Activated naive CD4-positive, alpha-beta T cell treated with anti-CD3 and anti-CD28 coated beads, Interleukin-2, amount 50 U/mL, for 24 hours (primary cell): ENCODE results near the gene SEMG1.
A peak's percentile ranks its signal among the peaks of the same experiment; 100 is the strongest.

ENCODE experiments used
- H3K27ac Mint-ChIP-seq: one replicate; pipeline ENCODE4 v1.8.0; 2021; ENCODE audit warnings: mild to moderate bottlenecking, mixed read lengths
- H3K27me3 Mint-ChIP-seq: one replicate; pipeline ENCODE4 v1.8.0; 2021; ENCODE audit warnings: mixed read lengths
- H3K36me3 Mint-ChIP-seq: one replicate; pipeline ENCODE4 v1.8.0; 2021; ENCODE audit warnings: mixed read lengths
- H3K4me1 Mint-ChIP-seq: one replicate; pipeline ENCODE4 v1.8.0; 2021; ENCODE audit warnings: mixed read lengths
- H3K4me3 Mint-ChIP-seq: one replicate; pipeline ENCODE4 v1.8.0; 2021; ENCODE audit warnings: mild to moderate bottlenecking, mixed read lengths
- H3K9me3 Mint-ChIP-seq: one replicate; pipeline ENCODE4 v1.8.0; 2021; ENCODE audit warnings: mixed read lengths

Gene SEMG1

DNA sequence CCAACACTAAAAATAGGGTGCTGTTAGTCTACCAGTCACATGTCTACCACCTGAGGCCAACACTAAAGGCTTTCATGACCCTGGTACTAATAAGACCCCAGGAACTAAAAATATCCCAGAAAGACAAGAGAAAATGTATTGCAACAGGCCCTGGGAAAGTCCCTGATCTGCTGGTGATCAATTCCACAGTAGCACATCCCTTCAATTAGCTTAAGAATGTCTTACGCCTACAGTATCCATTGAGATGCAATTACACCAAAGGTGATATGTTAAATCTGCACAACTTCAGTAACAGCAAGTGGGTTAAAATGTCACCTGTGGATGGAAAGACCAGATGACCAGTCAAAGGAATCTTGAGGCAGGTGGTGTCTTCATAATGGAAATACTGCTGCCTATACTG, 3.1 kb downstream of the SEMG1 start:
- no peaks in the 10 kb centered on the region for H3K36me3 Mint-ChIP-seq
- H3K27ac Mint-ChIP-seq = no peak overlapping the region
- no peak overlapping the region for H3K4me3 Mint-ChIP-seq
- H3K9me3 Mint-ChIP-seq = no peaks in the 10 kb centered on the region
- H3K27me3 Mint-ChIP-seq = peaks cover 26% of the 10 kb centered on the region
- no peaks in the 10 kb centered on the region for H3K4me1 Mint-ChIP-seq

DNA sequence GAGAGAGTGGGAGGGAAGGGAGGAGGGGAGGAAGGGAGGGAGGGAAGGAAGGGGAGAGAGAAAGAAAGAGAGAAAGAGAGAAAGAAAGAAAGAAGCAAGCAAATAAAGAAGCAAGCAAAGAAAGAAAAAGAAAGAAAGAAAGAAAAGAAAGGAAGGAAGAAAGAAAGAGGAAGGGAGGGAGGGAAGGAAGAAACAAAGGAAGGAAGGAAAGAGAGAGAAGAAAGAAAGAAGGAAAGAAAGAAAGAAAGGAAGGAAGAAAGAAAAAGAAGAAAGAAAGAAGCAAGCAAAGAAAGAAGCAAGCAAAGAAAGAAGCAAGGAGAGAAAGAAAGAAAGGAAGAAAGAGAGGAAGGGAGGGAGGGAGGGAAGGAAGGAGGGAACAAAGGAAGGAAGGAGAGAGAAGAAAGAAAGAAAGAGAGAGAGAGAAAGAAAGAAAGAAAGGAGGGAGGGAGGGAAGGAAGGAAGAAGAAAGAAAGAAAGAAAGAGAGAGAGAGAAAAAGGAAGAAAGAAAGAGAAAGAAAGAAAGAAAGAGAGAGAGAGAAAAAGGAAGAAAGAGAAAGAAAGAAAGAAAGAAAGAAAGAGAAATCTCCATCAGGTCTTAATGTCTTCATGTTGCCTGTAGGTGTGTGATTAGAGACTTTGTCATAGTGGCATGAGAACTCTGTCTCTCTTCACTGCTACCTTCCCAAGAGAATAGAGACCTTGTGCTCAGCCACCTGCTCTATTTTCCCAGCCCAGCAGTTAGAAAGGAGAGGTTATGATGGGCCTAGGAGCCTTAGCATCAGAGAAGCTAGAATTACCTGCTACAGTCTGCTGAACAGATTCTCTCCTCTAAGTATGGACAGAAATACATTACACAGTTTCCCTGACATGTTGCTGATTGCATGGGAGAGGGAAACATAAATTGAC, 5.0 kb downstream of the SEMG1 start:
- Mint-ChIP-seq H3K9me3 (no peaks in the 10 kb centered on the region), H3K4me3 (no peak overlapping the region), H3K36me3 (no peaks in the 10 kb centered on the region), H3K27me3 (peaks cover 20% of the 10 kb centered on the region), H3K27ac (peak overlapping the region; percentile 4), H3K4me1 (no peaks in the 10 kb centered on the region)

DNA sequence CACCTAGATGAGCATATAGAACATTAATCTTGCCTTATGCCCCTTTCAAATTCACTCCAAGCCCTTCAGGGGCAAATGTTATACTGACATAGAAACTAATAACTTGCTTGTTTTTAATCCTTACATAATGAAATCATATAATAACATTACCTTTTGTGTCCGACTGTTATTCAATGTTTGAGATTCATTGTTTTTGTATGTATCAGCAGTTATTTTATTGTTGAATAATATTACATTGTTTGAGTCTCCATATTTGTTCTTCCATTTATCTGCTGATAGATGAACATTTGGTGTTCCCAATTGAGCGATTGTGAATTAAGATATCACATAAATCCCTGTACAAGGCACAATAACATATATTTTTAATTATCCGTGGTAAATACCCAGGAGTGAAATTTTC, 6.0 kb downstream of the SEMG1 start:
- peaks cover 22% of the 10 kb centered on the region for H3K27me3 Mint-ChIP-seq
- no peaks in the 10 kb centered on the region for H3K36me3 Mint-ChIP-seq
- no peak overlapping the region for H3K27ac Mint-ChIP-seq
- H3K4me3 Mint-ChIP-seq = no peak overlapping the region
- H3K4me1 Mint-ChIP-seq = no peaks in the 10 kb centered on the region
- no peaks in the 10 kb centered on the region for H3K9me3 Mint-ChIP-seq

DNA sequence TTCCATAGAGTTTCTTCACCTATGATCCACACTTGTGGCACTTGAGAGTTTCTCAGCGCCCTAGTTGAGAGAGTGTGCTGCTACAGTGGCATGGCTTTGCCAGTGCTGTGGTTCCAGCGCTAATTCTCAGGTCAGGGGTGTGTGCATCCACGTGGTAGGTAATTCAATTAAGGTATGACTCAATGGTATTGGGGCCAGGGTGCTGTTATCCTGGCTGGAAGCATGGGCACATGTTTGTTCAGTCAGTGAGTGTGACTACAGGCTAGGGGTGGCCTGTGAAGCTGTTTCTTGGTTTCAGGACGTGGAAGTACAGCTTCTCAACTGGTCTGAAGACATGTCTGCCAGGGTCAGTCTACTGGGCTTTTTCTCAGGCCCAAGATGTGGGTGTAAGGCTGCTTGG, 11.3 kb downstream of the SEMG1 start:
- Mint-ChIP-seq H3K27ac (no peak overlapping the region), H3K9me3 (no peaks in the 10 kb centered on the region), H3K4me3 (no peak overlapping the region), H3K4me1 (no peaks in the 10 kb centered on the region), H3K36me3 (no peaks in the 10 kb centered on the region), H3K27me3 (peaks cover 44% of the 10 kb centered on the region)

DNA sequence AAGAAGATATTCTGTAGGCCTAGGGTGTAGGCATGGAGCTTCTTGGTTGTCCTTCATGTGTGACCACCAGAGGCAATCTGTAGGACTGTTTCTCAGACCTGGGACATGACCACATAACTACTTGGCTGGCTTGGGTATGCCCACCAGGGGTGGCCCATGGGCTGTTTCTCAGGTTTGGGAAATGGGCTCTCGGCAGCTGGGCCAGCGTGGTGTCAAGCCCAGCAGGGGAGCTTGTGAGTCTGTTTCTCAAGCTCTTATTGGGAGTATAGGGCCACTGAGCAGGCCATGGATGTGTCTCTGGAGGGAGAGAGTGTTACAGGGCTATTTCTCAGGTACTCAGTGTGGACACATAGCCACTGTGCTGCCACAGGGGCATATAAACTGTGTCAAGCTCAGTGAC, 11.8 kb downstream of the SEMG1 start:
- Mint-ChIP-seq H3K27ac (no peak overlapping the region), H3K9me3 (no peaks in the 10 kb centered on the region), H3K4me3 (no peak overlapping the region), H3K4me1 (no peaks in the 10 kb centered on the region), H3K27me3 (peaks cover 43% of the 10 kb centered on the region), H3K36me3 (no peaks in the 10 kb centered on the region)

DNA sequence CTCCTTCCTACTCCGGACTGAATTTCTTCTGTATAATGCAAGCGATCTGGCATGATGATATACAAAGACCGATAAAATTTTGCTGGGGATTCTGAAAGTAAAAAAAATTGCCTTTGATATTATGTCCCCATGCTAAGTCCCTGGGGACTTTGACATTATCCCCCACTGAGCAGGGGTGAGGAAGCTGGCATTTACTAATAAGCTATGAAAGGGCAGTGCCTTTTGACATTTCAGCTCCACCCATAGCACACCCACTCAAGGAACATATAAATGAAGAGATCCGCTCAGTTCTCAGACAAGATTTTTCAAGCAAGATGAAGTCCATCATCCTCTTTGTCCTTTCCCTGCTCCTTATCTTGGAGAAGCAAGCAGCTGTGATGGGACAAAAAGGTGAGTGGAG, 14.2 kb downstream of the SEMG1 start, which contains the start of gene SEMG2:
SEMG2 (plus strand) TSS at position 298 of the 400 bp plus-strand sequence; CDS start at position 315, 17 bp downstream.
- no peak within 1 kb of the TSS for H3K27ac Mint-ChIP-seq
- no peaks in the 10 kb centered on the region for H3K36me3 Mint-ChIP-seq
- no peaks in the 10 kb centered on the region for H3K9me3 Mint-ChIP-seq
- peaks cover 33% of the 10 kb centered on the region for H3K27me3 Mint-ChIP-seq
- no peaks in the 10 kb centered on the region for H3K4me1 Mint-ChIP-seq
- H3K4me3 Mint-ChIP-seq = no peak within 1 kb of the TSS

DNA sequence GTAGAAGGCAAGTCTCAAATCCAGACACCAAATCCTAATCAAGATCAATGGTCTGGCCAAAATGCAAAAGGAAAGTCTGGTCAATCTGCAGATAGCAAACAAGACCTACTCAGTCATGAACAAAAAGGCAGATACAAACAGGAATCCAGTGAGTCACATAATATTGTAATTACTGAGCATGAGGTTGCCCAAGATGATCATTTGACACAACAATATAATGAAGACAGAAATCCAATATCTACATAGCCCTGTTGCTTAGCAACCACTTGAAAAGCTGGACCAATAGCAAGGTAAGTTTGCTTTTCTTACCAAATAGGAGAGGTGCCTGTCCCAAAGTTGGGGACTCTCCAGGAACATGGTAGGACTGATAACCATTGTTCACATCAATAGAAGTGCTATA, 16.3 kb downstream of the SEMG1 start:
- H3K4me1 Mint-ChIP-seq = no peaks in the 10 kb centered on the region
- H3K36me3 Mint-ChIP-seq = no peaks in the 10 kb centered on the region
- no peak overlapping the region for H3K27ac Mint-ChIP-seq
- no peaks in the 10 kb centered on the region for H3K9me3 Mint-ChIP-seq
- H3K27me3 Mint-ChIP-seq = peaks cover 31% of the 10 kb centered on the region
- H3K4me3 Mint-ChIP-seq = no peak overlapping the region

DNA sequence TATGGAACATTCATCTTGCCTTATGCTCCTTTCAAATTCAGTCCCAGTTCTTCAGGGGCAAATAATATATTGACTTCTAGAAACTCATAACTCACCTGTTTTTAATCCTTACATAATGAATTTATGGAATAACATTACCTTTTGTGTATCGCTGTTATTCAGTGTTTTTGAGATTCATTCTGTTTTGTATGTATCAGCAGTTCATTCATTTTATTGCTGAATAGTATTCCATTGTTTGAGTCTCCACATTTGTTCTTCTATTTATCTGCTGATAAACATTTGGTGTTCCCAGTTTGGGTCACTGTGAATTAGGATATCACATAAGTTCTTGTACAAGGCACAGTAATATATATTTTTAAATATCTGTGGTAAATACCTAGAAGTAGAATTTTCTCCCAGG, 19.5 kb downstream of the SEMG1 start:
- Mint-ChIP-seq H3K9me3 (no peaks in the 10 kb centered on the region), H3K4me1 (no peaks in the 10 kb centered on the region), H3K27ac (no peak overlapping the region), H3K27me3 (peaks cover 26% of the 10 kb centered on the region), H3K36me3 (no peaks in the 10 kb centered on the region), H3K4me3 (no peak overlapping the region)

DNA sequence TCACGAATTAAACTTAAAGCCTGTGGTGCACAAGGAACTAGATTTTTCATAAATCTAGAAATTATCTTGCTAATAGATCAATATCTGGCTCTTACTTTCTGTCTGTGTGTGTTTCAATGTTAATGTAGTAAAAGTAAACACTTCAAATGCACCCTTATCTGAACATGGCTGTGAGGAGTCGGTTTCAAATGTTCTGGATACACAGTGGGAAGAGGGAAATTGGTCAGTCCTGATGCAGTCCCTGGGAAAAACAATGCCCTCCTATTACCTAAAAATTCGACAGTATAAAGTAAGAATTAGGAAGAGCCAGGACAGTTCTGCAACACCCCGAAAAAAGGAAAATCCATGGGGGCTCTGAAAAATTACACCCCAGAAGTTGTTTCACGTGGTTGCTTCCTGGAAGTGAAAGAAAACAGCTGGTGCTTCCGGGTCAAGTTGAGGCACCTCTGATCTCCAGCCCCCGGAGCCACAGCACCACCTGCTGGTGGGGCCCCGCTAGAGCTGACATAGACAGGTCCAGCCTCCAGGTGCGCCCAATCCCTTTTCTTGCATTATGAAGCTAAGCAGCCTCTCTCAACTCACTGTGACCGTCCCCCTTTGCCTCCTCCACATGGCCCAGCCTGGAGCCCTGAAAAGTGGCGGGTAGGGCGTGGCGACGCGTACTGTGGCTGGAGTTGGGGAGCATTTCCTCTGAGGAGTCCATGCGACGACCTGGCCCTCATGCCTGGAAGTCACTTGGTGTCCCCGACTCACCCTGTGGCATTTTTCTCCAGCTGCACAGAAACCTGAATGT, 22.6 kb downstream of the SEMG1 start:
- H3K9me3 Mint-ChIP-seq = peaks cover 6% of the 10 kb centered on the region
- H3K27me3 Mint-ChIP-seq = peaks cover 18% of the 10 kb centered on the region
- no peak overlapping the region for H3K27ac Mint-ChIP-seq
- H3K36me3 Mint-ChIP-seq = no peaks in the 10 kb centered on the region
- no peaks in the 10 kb centered on the region for H3K4me1 Mint-ChIP-seq
- H3K4me3 Mint-ChIP-seq = no peak overlapping the region

DNA sequence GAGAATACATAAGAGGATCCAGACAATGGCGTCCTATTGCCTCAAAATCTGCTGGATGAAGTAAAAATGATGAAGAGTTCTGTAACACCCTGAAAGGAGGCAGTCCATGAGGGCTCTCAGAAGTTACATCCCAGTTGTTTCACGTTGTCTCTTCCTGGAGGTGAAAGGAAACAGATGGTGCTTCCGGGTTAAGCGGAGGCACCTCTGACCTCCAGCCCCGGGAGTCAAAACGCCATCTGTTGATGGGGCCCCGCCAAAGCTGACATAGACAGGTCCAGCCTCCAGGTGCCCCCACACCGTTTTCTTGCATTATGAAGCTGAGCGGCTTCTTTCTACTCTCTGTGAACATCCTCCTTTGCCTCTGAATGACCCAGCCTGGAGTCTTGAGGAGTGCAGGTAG, 23.8 kb downstream of the SEMG1 start:
- Mint-ChIP-seq H3K27me3 (peaks cover 21% of the 10 kb centered on the region), H3K9me3 (peaks cover 8% of the 10 kb centered on the region), H3K4me1 (no peaks in the 10 kb centered on the region), H3K36me3 (no peaks in the 10 kb centered on the region), H3K4me3 (no peak overlapping the region), H3K27ac (no peak overlapping the region)

DNA sequence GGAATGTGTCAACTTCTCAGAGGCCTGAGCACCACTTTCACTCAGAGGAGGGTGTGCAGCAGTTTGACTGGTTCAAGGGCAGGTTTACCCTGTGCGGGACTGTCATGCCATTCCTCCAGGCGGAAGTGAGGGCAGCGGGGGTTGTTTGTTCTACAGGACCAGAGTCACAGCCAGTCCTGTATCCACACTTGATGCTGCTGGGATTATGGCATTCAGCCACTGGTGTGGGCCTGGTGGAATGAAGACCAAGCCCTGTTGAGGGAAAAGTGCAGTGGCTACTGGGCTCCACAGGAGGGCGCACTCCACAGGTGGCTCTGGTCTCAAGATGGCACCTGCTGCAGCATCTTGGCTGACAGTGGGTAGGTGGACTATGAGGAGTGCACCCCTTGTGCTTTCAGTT, 29.2 kb downstream of the SEMG1 start:
- H3K27ac Mint-ChIP-seq = no peak overlapping the region
- no peak overlapping the region for H3K4me3 Mint-ChIP-seq
- H3K27me3 Mint-ChIP-seq = peaks cover 40% of the 10 kb centered on the region
- H3K4me1 Mint-ChIP-seq = no peaks in the 10 kb centered on the region
- H3K9me3 Mint-ChIP-seq = peaks cover 8% of the 10 kb centered on the region
- peaks cover 3% of the 10 kb centered on the region for H3K36me3 Mint-ChIP-seq

DNA sequence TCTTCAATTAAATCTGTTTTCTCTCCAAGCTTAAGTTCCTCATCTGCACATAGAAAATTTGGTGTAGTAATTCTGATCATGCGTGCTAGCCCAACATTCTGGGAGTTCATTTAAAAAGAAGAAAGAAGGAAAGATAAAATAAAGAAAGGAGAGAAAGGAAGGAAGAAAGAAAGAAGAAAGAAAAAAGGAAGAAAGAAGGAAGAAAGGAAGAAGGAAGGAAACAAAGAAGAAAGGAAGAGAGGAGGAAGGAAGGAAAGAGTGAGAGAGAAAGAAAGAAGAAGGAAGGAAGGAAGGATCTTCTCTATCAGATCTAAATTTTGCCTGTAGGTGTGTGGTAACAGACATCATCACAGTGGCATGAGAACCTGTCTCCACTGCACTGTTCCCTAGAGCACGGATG, 31.3 kb downstream of the SEMG1 start:
- Mint-ChIP-seq H3K4me3 (no peak overlapping the region), H3K9me3 (peaks cover 8% of the 10 kb centered on the region), H3K27me3 (peaks cover 42% of the 10 kb centered on the region), H3K36me3 (peaks cover 3% of the 10 kb centered on the region), H3K4me1 (no peaks in the 10 kb centered on the region), H3K27ac (no peak overlapping the region)

DNA sequence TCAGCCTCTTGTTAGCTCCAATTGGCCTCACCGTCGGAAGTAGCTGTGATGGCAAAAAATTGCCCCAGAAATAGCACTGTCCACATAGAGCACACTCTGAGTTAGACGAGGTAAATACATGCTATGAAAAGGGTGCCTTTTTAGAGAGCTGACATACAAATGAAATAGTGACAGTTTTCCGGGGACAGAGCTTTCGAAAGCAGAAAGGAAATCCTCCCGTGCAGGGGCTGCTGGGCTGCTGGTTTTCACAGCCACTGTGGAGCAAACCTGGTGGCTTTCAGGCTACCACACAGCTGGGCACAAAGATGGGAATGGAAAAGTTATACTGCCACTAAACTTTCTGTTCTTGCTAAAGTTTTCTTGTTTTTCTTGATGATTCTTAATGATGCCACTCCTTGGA, 39.3 kb downstream of the SEMG1 start:
- H3K27me3 Mint-ChIP-seq = peaks cover 43% of the 10 kb centered on the region
- no peak overlapping the region for H3K4me3 Mint-ChIP-seq
- H3K4me1 Mint-ChIP-seq = no peaks in the 10 kb centered on the region
- H3K9me3 Mint-ChIP-seq = no peaks in the 10 kb centered on the region
- H3K36me3 Mint-ChIP-seq = no peaks in the 10 kb centered on the region
- H3K27ac Mint-ChIP-seq = no peak overlapping the region

DNA sequence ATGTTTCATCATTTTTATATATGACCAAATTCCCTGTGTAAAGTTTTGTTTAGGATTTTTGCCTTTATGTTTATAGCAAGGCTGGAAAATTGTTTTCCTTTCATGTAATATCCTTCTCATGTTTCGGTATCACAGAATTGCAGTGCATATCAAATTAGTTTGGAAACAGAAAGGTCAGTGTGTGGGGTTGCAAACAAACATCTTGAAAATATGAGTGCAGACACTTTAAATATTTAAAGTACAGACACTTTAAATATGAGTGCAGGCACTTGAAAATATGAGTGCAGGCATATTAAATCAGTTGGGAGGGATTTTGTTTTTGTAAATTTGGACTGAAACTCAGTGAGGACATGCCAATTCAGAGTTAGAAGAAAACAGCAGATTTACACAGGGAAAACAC, 41.0 kb downstream of the SEMG1 start:
- Mint-ChIP-seq H3K27me3 (peaks cover 44% of the 10 kb centered on the region), H3K36me3 (no peaks in the 10 kb centered on the region), H3K4me3 (no peak overlapping the region), H3K4me1 (no peaks in the 10 kb centered on the region), H3K27ac (no peak overlapping the region), H3K9me3 (no peaks in the 10 kb centered on the region)

DNA sequence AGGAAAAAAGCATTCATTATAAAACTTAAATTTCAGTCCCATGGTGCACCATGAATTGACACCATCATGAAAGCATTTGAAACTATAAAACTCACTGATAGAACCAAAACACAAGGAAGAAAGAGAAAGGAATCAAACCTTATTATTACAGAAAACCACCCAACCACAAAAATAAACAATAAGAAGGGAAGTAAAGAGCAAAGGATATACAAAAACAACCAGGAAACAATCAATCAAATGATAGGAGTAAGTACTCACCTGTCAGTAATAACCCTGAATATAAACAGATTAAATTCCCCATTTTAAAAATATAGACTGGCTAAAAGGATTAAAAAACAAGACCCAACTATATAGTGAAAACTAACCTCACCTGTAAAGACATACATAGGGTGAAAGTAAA, 41.8 kb downstream of the SEMG1 start:
- no peaks in the 10 kb centered on the region for H3K36me3 Mint-ChIP-seq
- no peak overlapping the region for H3K27ac Mint-ChIP-seq
- H3K4me3 Mint-ChIP-seq = no peak overlapping the region
- H3K27me3 Mint-ChIP-seq = peaks cover 39% of the 10 kb centered on the region
- no peaks in the 10 kb centered on the region for H3K4me1 Mint-ChIP-seq
- H3K9me3 Mint-ChIP-seq = no peaks in the 10 kb centered on the region

DNA sequence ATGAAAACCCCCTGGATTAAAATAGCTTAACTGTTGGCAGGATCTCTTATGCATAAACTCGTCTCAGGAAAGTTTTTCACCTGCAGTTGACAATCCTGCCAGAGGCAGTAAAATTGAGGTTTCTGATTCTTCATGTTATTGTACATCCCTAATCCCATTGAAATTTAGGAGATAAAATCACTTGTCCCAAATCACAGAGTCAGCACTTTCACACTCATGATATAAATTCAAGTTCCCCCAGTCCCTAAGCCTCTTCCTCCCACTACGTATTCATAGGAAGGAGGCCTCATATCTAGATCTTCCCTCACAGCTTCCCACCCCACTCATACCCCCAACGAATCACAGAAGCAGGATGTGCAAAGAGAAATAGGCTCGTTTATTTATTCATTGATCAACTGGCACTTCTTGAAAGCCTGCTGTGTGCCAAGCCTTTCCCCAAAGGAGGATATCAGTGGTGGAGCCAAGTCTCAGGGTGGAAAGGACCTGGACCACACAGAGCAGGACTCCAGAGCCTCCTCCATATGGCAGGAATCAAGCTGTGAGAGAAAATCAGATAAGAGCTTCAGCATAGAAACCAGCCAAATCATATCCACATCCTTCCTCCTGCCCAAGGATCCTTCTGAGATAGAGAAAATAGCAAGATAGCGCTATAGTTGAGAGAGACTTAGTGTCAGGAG, 45.2 kb downstream of the SEMG1 start:
- H3K27me3 Mint-ChIP-seq = peaks cover 26% of the 10 kb centered on the region
- H3K27ac Mint-ChIP-seq = no peak overlapping the region
- no peaks in the 10 kb centered on the region for H3K36me3 Mint-ChIP-seq

More for the DNA sequence above, 45.2 kb downstream of the SEMG1 start:
- Mint-ChIP-seq H3K4me1 (no peaks in the 10 kb centered on the region), H3K4me3 (no peak overlapping the region), H3K9me3 (no peaks in the 10 kb centered on the region)
